Ishikawa (cell line): ENCODE results near the gene RSBN1L.
A peak's percentile ranks its signal among the peaks of the same experiment; 100 is the strongest.

Experiments
- CEBPB ChIP-seq: IDR thresholded peaks from 2 replicates; pipeline ENCODE4 v1.6.1; 2012
- CREB1 ChIP-seq: IDR thresholded peaks from 2 replicates; pipeline ENCODE4 v1.6.1; 2012; ENCODE audit warnings: low read depth
- EGR1 ChIP-seq: IDR thresholded peaks from 2 replicates; pipeline ENCODE4 v1.6.1; 2012
- EP300 ChIP-seq: IDR thresholded peaks from 2 replicates; pipeline ENCODE4 v1.6.1; 2012; ENCODE audit warnings: borderline replicate concordance
- FOXM1 ChIP-seq: IDR thresholded peaks from 2 replicates; pipeline ENCODE4 v1.6.1; 2012; ENCODE audit warnings: low read depth, borderline replicate concordance
- NFIC ChIP-seq: IDR thresholded peaks from 2 replicates; pipeline ENCODE4 v1.6.1; 2012
- RAD21 ChIP-seq: IDR thresholded peaks from 2 replicates; pipeline ENCODE4 v1.6.1; 2012; ENCODE audit warnings: low read depth
- TAF1 ChIP-seq: IDR thresholded peaks from 2 replicates; pipeline ENCODE4 v1.6.1; 2012; ENCODE audit warnings: low read depth, mild to moderate bottlenecking
- TCF12 ChIP-seq: IDR thresholded peaks from 2 replicates; pipeline ENCODE4 v1.6.1; 2012; ENCODE audit warnings: low read depth
- TEAD4 ChIP-seq: IDR thresholded peaks from 2 replicates; pipeline ENCODE4 v1.6.1; 2012
- YY1 ChIP-seq: IDR thresholded peaks from 2 replicates; pipeline ENCODE4 v1.6.1; 2012; ENCODE audit warnings: low read depth
- ZBTB7A ChIP-seq: IDR thresholded peaks from 2 replicates; pipeline ENCODE4 v1.6.1; 2012; ENCODE audit warnings: low read depth
- TF ChIP-seq, protein P1 (sequence below): IDR thresholded peaks from 2 replicates; pipeline ENCODE4 v1.6.1; 2012; ENCODE audit warnings: low read depth, mild to moderate bottlenecking
- TF ChIP-seq, protein P2 (sequence below): IDR thresholded peaks from 2 replicates; pipeline ENCODE4 v1.6.1; 2012
- TF ChIP-seq, protein P3 (sequence below): IDR thresholded peaks from 2 replicates; pipeline ENCODE4 v1.6.1; 2012

The RSBN1L gene

DNA sequence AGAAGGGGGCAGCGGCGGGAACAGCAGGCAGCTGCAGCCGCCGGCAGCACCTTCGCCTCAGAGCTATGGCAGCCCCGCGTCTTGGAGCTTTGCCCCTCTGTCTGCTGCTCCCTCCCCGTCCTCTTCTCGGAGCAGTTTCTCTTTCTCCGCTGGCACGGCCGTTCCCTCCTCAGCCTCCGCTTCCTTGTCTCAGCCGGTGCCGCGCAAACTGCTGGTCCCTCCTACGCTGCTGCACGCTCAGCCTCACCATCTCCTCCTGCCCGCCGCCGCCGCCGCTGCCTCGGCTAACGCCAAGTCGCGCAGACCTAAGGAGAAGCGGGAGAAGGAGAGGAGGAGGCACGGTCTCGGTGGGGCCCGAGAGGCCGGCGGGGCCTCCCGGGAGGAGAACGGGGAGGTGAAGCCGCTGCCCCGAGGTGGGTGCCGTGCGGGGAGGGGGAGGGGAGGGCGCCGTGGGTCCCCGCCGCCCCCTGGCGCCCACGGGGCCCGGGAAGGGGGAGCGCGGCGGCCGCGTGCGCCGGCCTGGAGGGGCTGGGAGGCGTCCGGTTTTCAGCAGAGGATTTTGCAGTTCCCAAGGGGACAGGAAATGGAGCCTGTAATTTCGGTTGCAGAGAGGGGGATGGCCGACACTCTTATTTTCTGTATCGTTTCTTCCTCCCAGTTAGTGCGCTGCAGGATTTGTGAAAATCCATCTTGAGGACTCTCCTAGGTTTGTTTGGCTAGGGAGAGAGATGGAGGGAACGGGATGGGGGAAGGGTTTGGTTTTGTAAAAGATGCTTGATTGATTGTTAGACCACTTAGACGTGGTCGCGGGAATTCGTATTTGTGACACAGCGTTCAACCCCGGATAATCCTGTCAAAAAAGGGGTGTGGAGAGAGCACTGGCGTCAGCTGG is 630 bp downstream of the RSBN1L start:
- TF ChIP-seq ZBTB7A: peak; percentile 76; the same call in 1 of the 2 replicates
- TF ChIP-seq EP300: peak; percentile 32; the same call in 1 of the 2 replicates
- TF ChIP-seq, protein P1, sequence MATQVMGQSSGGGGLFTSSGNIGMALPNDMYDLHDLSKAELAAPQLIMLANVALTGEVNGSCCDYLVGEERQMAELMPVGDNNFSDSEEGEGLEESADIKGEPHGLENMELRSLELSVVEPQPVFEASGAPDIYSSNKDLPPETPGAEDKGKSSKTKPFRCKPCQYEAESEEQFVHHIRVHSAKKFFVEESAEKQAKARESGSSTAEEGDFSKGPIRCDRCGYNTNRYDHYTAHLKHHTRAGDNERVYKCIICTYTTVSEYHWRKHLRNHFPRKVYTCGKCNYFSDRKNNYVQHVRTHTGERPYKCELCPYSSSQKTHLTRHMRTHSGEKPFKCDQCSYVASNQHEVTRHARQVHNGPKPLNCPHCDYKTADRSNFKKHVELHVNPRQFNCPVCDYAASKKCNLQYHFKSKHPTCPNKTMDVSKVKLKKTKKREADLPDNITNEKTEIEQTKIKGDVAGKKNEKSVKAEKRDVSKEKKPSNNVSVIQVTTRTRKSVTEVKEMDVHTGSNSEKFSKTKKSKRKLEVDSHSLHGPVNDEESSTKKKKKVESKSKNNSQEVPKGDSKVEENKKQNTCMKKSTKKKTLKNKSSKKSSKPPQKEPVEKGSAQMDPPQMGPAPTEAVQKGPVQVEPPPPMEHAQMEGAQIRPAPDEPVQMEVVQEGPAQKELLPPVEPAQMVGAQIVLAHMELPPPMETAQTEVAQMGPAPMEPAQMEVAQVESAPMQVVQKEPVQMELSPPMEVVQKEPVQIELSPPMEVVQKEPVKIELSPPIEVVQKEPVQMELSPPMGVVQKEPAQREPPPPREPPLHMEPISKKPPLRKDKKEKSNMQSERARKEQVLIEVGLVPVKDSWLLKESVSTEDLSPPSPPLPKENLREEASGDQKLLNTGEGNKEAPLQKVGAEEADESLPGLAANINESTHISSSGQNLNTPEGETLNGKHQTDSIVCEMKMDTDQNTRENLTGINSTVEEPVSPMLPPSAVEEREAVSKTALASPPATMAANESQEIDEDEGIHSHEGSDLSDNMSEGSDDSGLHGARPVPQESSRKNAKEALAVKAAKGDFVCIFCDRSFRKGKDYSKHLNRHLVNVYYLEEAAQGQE: no peak
- TF ChIP-seq TAF1: peak; percentile 10; the same call in 1 of the 2 replicates
- TF ChIP-seq, protein P2, sequence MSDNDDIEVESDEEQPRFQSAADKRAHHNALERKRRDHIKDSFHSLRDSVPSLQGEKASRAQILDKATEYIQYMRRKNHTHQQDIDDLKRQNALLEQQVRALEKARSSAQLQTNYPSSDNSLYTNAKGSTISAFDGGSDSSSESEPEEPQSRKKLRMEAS: peak; percentile 10

DNA sequence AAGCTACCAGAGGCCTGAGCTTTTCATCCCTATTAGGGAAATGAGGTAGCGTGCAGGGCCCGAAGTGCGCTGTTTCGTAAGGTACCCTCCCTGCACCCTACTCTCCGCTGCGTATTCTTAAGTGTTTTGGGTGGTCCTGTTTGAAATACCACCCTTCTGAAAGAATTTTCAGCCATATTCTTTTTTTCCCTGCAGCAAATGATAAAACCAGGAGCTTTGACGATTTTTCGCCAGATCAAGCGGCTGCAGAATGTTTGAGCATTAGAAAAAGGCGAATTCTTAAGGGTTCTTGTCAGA is 1.2 kb downstream of the RSBN1L start:
- TF ChIP-seq, protein P2: no peak
- no peak for TF ChIP-seq EGR1
- TF ChIP-seq, protein P3, sequence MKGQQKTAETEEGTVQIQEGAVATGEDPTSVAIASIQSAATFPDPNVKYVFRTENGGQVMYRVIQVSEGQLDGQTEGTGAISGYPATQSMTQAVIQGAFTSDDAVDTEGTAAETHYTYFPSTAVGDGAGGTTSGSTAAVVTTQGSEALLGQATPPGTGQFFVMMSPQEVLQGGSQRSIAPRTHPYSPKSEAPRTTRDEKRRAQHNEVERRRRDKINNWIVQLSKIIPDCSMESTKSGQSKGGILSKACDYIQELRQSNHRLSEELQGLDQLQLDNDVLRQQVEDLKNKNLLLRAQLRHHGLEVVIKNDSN: no peak
- TF ChIP-seq FOXM1: no peak
- no peak for TF ChIP-seq RAD21

DNA sequence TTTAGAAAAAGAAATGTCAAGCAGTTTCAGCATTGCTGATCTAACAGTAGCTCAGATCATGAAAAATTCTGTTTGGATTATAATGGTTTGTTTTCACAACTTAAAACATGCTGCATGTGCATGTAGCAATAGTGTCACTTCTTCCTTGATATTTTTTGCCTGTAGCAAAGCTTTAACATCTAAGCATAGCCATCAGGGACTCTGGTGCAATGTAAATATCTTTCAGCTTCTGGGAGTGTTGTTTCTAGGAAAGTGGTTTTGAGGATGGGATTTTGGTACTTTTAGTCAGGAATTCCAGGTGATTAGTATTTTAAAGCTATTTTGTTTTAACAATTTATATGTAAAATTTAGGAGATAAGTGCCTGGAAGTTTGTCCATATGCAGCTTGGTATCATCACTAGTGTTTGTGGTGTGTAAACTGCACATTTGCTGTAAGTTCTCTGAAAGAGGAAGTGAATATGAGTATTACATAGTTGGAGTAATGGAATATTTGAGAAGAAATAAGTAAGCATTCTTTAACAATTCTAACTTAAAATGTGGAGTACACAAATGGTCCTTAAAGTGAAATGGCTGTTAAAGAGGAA is 1.9 kb downstream of the RSBN1L start:
- TF ChIP-seq NFIC (no peak), TCF12 (no peak), CREB1 (no peak), EP300 (no peak), ZBTB7A (no peak), EGR1 (no peak), CEBPB (no peak), TAF1 (no peak), YY1 (no peak), FOXM1 (no peak)
- TF ChIP-seq, protein P2: no peak
- TF ChIP-seq, protein P1: no peak

DNA sequence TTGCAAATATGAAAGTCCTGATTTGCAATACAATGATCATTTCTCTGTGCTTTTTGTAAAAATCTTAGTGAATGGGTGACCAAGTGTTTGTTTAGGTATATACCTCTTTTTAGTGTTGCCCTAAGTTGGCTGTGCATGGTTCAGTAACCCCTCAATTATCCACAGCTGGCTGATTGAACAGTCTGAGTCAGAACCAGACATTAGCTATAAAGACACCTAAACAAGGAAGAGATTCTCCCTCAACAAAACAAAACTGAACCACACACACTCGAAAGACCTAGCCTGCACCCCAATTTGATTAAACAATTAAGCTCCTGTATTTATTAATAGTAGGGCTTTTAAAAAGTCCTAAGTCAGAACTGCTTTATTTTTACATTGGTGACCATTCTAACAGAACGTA is 2.8 kb downstream of the RSBN1L start:
- no peak for TF ChIP-seq YY1
- TF ChIP-seq EGR1: no peak
- TF ChIP-seq ZBTB7A: no peak
- no peak for TF ChIP-seq EP300
- no peak for TF ChIP-seq RAD21
- TF ChIP-seq, protein P2: no peak
- TF ChIP-seq CEBPB: no peak
- TF ChIP-seq, protein P3: no peak
- no peak for TF ChIP-seq CREB1

DNA sequence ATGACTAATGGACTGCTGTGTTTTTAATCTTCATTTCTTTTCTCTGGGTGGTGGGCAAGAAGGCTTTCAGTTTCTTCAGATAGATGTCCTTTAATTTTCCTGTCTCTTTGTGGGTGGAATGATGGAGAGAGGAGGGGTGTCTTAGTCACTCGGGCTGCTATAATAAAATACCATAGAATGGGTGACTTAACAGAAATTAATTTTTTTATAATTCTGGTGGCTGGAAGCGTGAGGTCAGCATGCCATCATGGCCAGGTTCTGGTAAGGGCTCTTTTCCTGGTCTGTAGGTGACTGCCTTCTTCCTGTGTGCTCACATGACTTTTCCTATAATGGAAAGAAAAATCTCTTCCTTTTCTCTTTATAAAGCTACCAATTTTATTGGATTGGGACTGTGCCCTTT is 6.3 kb downstream of the RSBN1L start:
- TF ChIP-seq, protein P1: no peak
- TF ChIP-seq CREB1: no peak
- TF ChIP-seq RAD21: no peak
- no peak for TF ChIP-seq FOXM1
- no peak for TF ChIP-seq TAF1
- no peak for TF ChIP-seq TEAD4
- TF ChIP-seq EP300: no peak
- TF ChIP-seq ZBTB7A: no peak
- TF ChIP-seq, protein P2: no peak
- TF ChIP-seq, protein P3: no peak
